Peyer's patch (tissue), 4 donors: Measurements from ENCODE around the gene GLIS1.

Source experiments
- POLR2A ChIP-seq, 2 donors: fragments of 450-650 bp; IDR thresholded peaks; one replicate each; pipeline ENCODE4 v1.5.1; 2017; ENCODE audit warnings: antibody characterized with exemption in 2 of 2, mild to moderate bottlenecking in 2 of 2, moderate library complexity in 2 of 2
- TF ChIP-seq, protein P1 (sequence below), 6 experiments: fragments of 450-650 bp in 4 of 6; fragments of 200-600 bp in 2 of 6; sonication (generic) in 1 of 6; IDR thresholded peaks; one replicate each; pipeline ENCODE4 v1.5.1; 2017 to 2019; ENCODE audit warnings: antibody characterized with exemption in 6 of 6, mild to moderate bottlenecking in 3 of 6, moderate library complexity in 1 of 6

DNA sequence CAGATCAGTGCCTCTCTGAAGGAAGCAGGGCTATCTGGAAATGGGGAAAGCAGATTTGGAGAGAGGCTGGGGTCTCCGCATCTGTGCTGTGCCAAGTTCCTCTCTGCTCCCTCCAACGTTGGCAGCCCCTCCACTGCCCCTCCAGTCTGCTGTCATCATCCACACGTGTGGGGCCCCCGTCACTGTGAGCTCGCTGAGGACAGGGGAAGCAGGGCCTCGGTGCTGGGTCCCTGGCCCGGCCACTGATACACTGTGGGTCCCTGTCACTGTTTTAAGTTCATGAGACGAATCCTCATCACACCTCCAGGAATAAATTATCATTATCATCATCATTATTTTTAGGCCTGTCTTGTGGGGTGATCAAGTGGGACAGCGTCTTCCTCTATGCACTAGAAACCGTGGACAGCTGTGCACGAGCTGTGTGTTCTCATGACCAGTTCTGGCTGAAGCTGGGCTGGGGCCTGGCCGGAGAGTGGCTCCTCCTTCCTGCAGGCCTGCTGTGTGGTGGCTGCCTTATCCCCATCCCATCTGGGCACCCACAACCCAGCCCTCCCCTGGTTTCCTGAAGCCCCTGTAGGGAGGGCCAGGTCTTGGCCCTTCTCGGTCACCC, 227.5 kb downstream of the GLIS1 start:
- TF ChIP-seq, protein P1, sequence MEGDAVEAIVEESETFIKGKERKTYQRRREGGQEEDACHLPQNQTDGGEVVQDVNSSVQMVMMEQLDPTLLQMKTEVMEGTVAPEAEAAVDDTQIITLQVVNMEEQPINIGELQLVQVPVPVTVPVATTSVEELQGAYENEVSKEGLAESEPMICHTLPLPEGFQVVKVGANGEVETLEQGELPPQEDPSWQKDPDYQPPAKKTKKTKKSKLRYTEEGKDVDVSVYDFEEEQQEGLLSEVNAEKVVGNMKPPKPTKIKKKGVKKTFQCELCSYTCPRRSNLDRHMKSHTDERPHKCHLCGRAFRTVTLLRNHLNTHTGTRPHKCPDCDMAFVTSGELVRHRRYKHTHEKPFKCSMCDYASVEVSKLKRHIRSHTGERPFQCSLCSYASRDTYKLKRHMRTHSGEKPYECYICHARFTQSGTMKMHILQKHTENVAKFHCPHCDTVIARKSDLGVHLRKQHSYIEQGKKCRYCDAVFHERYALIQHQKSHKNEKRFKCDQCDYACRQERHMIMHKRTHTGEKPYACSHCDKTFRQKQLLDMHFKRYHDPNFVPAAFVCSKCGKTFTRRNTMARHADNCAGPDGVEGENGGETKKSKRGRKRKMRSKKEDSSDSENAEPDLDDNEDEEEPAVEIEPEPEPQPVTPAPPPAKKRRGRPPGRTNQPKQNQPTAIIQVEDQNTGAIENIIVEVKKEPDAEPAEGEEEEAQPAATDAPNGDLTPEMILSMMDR (IDR thresholded peaks at IDR 0.05) = no peak
- TF ChIP-seq POLR2A (IDR thresholded peaks at IDR 0.05) = no peak
